SK-N-SH (cell line): Measurements from ENCODE around the gene SWAP70. TPM values are rescaled to one million over a fixed set of nuclear protein-coding genes. Genes with fewer than 3 reads are reported as not detected.

ENCODE experiments used
- CTCF ChIA-PET: fragments of 300-600, 350-600 bp; formaldehyde crosslinking; extraction: SDS; loops from one replicate; lab custom pipeline; 2021; lab: Yijun Ruan, JAX
- POLR2A ChIA-PET: fragments of 350-600 bp; sonication (Branson Sonifier 250); formaldehyde crosslinking; extraction: SDS; loops from one replicate; lab custom pipeline; 2020; ENCODE audit warnings: antibody characterized with exemption, inconsistent platforms; lab: Yijun Ruan, JAX
- DNase-seq: peaks from one replicate; pipeline ENCODE4 v3.0.0; 2012
- H2AFZ ChIP-seq: fragments of 200-600 bp; sonication (generic); 2 replicates; pipeline ENCODE4 v1.8.1; 2016; ENCODE audit warnings: antibody characterized with exemption, mild to moderate bottlenecking, low read depth
- H3F3A ChIP-seq: fragments of 200-600 bp; sonication (generic); replicated peaks from 2 replicates; pipeline ENCODE3; 2016; ENCODE audit warnings: antibody characterized with exemption, mild to moderate bottlenecking; ENCODE audit not compliant: insufficient read depth
- H3K27ac ChIP-seq, 2 experiments: fragments of 200-500 bp in 1 of 2; fragments of 200-600 bp in 1 of 2; sonication (Bioruptor generic) in 1 of 2; sonication (generic), shearing (Covaris generic) in 1 of 2; 2 replicates each; pipeline versions ENCODE4 v1.5.1 to v1.6.1; 2014 to 2016; ENCODE audit warnings: low read depth in 2 of 2, inconsistent platforms in 1 of 2, low read length in 1 of 2, mild to moderate bottlenecking in 1 of 2, mixed read lengths in 1 of 2
- H3K27me3 ChIP-seq: fragments of 200-600 bp; sonication (generic), shearing (Covaris generic); 2 replicates; pipeline ENCODE4 v1.6.1; 2016; ENCODE audit warnings: mixed run types; ENCODE audit not compliant: insufficient read depth
- H3K36me3 ChIP-seq, 2 experiments: fragments of 200-500 bp in 1 of 2; fragments of 200-600 bp in 1 of 2; sonication (Bioruptor generic) in 1 of 2; sonication (generic) in 1 of 2; replicated peaks in 1 of 2; 2 replicates each; pipeline versions ENCODE3 to v1.5.1; 2014 to 2016; ENCODE audit warnings: low read length in 1 of 2, mild to moderate bottlenecking in 1 of 2; ENCODE audit not compliant: insufficient read depth in 2 of 2, control insufficient read depth in 1 of 2
- H3K4me1 ChIP-seq, 2 experiments: fragments of 200-500 bp in 1 of 2; fragments of 200-600 bp in 1 of 2; sonication (Bioruptor generic) in 1 of 2; sonication (generic), shearing (Covaris generic) in 1 of 2; 2 replicates each; pipeline versions ENCODE4 v1.5.1 to v1.6.1; 2014 to 2016; ENCODE audit warnings: low read depth in 1 of 2, low read length in 1 of 2, mixed run types in 1 of 2; ENCODE audit not compliant: insufficient read depth in 2 of 2, control insufficient read depth in 1 of 2
- H3K4me2 ChIP-seq: fragments of 200-600 bp; sonication (generic), shearing (Covaris generic); 2 replicates; pipeline ENCODE4 v1.6.1; 2017; ENCODE audit warnings: mixed run types
- H3K4me3 ChIP-seq, 2 experiments: fragments of 200-500 bp in 1 of 2; fragments of 200-600 bp in 1 of 2; sonication (Bioruptor generic) in 1 of 2; sonication (generic), shearing (Covaris generic) in 1 of 2; 2 replicates each; pipeline versions ENCODE4 v1.5.1 to v1.8.1; 2014 to 2016; ENCODE audit warnings: low read depth in 2 of 2, inconsistent platforms in 1 of 2, low read length in 1 of 2, mild to moderate bottlenecking in 1 of 2, mixed read lengths in 1 of 2, moderate library complexity in 1 of 2
- H3K79me2 ChIP-seq: fragments of 200-600 bp; sonication (generic); 2 replicates; pipeline ENCODE4 v1.8.1; 2017; ENCODE audit warnings: mild to moderate bottlenecking; ENCODE audit not compliant: insufficient read depth
- H3K9ac ChIP-seq: fragments of 200-600 bp; sonication (generic); 2 replicates; pipeline ENCODE4 v1.6.1; 2017; ENCODE audit warnings: mixed run types
- H3K9me2 ChIP-seq: fragments of 200-600 bp; sonication (generic); 2 replicates; pipeline ENCODE4 v1.6.1; 2017; ENCODE audit warnings: mixed run types
- H3K9me3 ChIP-seq: fragments of 200-600 bp; sonication (generic); 2 replicates; pipeline ENCODE4 v1.6.1; 2017; ENCODE audit warnings: mixed run types, mild to moderate bottlenecking, moderate library complexity
- H4K20me1 ChIP-seq: fragments of 200-600 bp; sonication (generic); 2 replicates; pipeline ENCODE4 v1.6.1; 2017; ENCODE audit warnings: mild to moderate bottlenecking, mixed run types; ENCODE audit not compliant: insufficient read depth
- CHD2 ChIP-seq: fragments of 150-350 bp; IDR thresholded peaks from 2 replicates; pipeline ENCODE4 v1.6.1; 2018; ENCODE audit warnings: low read length; ENCODE audit not compliant: partially characterized antibody
- CTCF ChIP-seq: fragments of 200-600 bp; sonication (generic); IDR thresholded peaks from 2 replicates; pipeline ENCODE4 v1.6.1; 2017; ENCODE audit warnings: antibody characterized with exemption, mild to moderate bottlenecking, moderate library complexity
- EZH2phosphoT487 ChIP-seq: fragments of 200-600 bp; sonication (generic); IDR thresholded peaks from 2 replicates; pipeline ENCODE4 v1.6.1; 2017; ENCODE audit warnings: low read depth, mixed run types, mild to moderate bottlenecking, antibody characterized with exemption, moderate library complexity, borderline replicate concordance
- FOSL2 ChIP-seq: IDR thresholded peaks from 2 replicates; pipeline ENCODE4 v1.4.0; 2012; ENCODE audit warnings: low read depth, mild to moderate bottlenecking, moderate library complexity, borderline replicate concordance
- GABPA ChIP-seq: IDR thresholded peaks from 2 replicates; pipeline ENCODE4 v1.4.0; 2012; ENCODE audit warnings: low read depth, mild to moderate bottlenecking
- MEF2A ChIP-seq: IDR thresholded peaks from 2 replicates; pipeline ENCODE4 v1.4.0; 2012; ENCODE audit warnings: low read depth, borderline replicate concordance
- NFIC ChIP-seq: IDR thresholded peaks from 2 replicates; pipeline ENCODE4 v1.4.0; 2012; ENCODE audit warnings: borderline replicate concordance
- PBX3 ChIP-seq: IDR thresholded peaks from 2 replicates; pipeline ENCODE4; 2012
- RAD21 ChIP-seq: IDR thresholded peaks from 2 replicates; pipeline ENCODE4 v1.6.1; 2012; ENCODE audit warnings: mild to moderate bottlenecking, low read length
- RCOR1 ChIP-seq: fragments of 150-350 bp; IDR thresholded peaks from 2 replicates; pipeline ENCODE4 v1.6.1; 2017; ENCODE audit warnings: antibody characterized with exemption, low read length
- REST ChIP-seq: IDR thresholded peaks from 2 replicates; pipeline ENCODE4 v1.6.1; 2012; ENCODE audit warnings: mild to moderate bottlenecking, low read depth, low read length, moderate library complexity
- RXRA ChIP-seq: IDR thresholded peaks from 2 replicates; pipeline ENCODE4 v1.4.0; 2012; ENCODE audit warnings: low read depth, mild to moderate bottlenecking, borderline replicate concordance
- SIN3A ChIP-seq: IDR thresholded peaks from 2 replicates; pipeline ENCODE4 v1.6.1; 2012; ENCODE audit warnings: low read depth, mild to moderate bottlenecking, low read length, moderate library complexity, borderline replicate concordance
- USF2 ChIP-seq: fragments of 150-350 bp; IDR thresholded peaks from 2 replicates; pipeline ENCODE4 v1.6.1; 2017; ENCODE audit warnings: antibody characterized with exemption, low read length, low read depth, borderline replicate concordance
- YY1 ChIP-seq: IDR thresholded peaks from 2 replicates; pipeline ENCODE4 v1.4.0; 2012; ENCODE audit warnings: low read depth, mild to moderate bottlenecking
- ZBTB33 ChIP-seq: IDR thresholded peaks from 2 replicates; pipeline ENCODE4 v1.4.0; 2012; ENCODE audit warnings: low read depth, borderline replicate concordance
- whole genome bisulfite sequencing: methylation state at CpG from one replicate; pipeline ENCODE4 v1.1.6; 2017; ENCODE audit warnings: low lambda C conversion rate; 5-methylcytosine and 5-hydroxymethylcytosine counted together
- polyA plus RNA-seq, 3 experiments: library from polyadenylated mRNA; depleted of rRNA; stranded (reverse); fragments of >200 nt; gene quantifications; 2 replicates each; pipeline ENCODE4 v1.2.3, GENCODE V29; 2012

The SWAP70 gene
- polyA plus RNA-seq, 1 of the 3 experiments (the other 2 are of a cell fraction), result 10.6 TPM

GRCh38 chr11:9675691-9676090, 11.8 kb downstream of the SWAP70 start:
- Histone ChIP-seq H3K4me2 (no peak overlapping the region), H3K27me3 (no peaks in the 10 kb centered on the region), H3K9me2 (no peaks in the 10 kb centered on the region)
- 85% methylated on average over 3 of the region's 3 CpGs for WGBS
- TF ChIP-seq USF2 (no peak), YY1 (no peak), MEF2A (no peak), RXRA (no peak), GABPA (no peak), PBX3 (no peak), CTCF (no peak), ZBTB33 (no peak), EZH2phosphoT487 (no peak), SIN3A (no peak), CHD2 (no peak), REST (no peak), RCOR1 (no peak), FOSL2 (no peak), RAD21 (no peak), NFIC (no peak)
- TF ChIP-seq, all 33 proteins: peak for 0
- H3K36me3 ChIP-seq, result no peaks in the 10 kb centered on the region
- H3K4me1 ChIP-seq, result peaks cover 0 to 3% of the 10 kb centered on the region in 2 experiments; a peak in 1 of 4 replicates
- no peak overlapping the region for H3K9ac ChIP-seq
- no peak overlapping the region for H3K4me3 ChIP-seq
- no peaks in the 10 kb centered on the region for H3K9me3 ChIP-seq
- H2AFZ ChIP-seq, result no peak overlapping the region
- no peak overlapping the region for H3K27ac ChIP-seq
- ChIA-PET POLR2A (no interaction called here), CTCF (interaction anchor here (1.0 kb wide), 1 partner anchor 17 kb away, joined by 3 read pairs; no protein-coding TSS in a partner anchor)
- H3K79me2 ChIP-seq, result peaks cover 74% of the 10 kb centered on the region
- peaks cover 5% of the 10 kb centered on the region for H3F3A ChIP-seq
- DNase-seq, result no peak
- no peaks in the 10 kb centered on the region for H4K20me1 ChIP-seq
